ENCODE data around the gene FUT7.

FUT7 gene

GRCh38 chr9:136981588-136982231, 50.2 kb downstream of the FUT7 start:
- no peak for DNase-seq

GRCh38 chr9:136980669-136981478, 51.0 kb downstream of the FUT7 start:
- DNase-seq = no peak

Measured in NCI-H1436 treated with DMSO at 0.1 percent for 48 hours (cell line).